ENCODE measurements around the gene JMY. TPM values are rescaled to one million over a fixed set of nuclear protein-coding genes. Genes with fewer than 3 reads are reported as not detected.

JMY gene
- total RNA-seq, 1 donor from 2014 or later: 6.9 TPM

DNA sequence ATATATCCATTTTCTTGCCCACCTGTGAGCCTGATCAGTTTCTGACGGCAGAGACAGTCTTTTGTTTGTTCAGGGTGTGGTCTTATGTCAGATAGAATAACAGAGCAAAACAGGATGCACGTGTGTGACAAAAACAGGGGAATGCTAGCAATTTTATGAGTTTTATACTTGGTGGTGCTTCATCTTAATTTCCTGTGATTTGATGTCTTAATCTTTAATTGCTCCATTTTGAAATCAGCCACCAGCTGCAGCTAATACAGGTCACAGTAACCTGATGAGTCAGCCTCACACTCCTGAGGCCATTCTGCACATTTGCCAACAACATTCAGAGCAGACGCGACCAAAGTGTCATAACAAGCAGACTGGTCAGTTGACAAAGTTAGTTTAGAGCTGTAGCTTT, 42.3 kb upstream of the JMY start:
- POLR2A ChIA-PET: no interaction called here
- DNase-seq: no peak
- no peaks in the 10 kb centered on the region for H3K36me3 Mint-ChIP-seq (ENCODE audit: low read depth)
- H3K4me1 Mint-ChIP-seq: no peaks in the 10 kb centered on the region
- intact Hi-C loops (cut with micrococcal nuclease): no loop called here
- H3K27me3 Mint-ChIP-seq: no peaks in the 10 kb centered on the region
- H3K4me3 Mint-ChIP-seq: no peak overlapping the region
- TF ChIP-seq, protein P1, sequence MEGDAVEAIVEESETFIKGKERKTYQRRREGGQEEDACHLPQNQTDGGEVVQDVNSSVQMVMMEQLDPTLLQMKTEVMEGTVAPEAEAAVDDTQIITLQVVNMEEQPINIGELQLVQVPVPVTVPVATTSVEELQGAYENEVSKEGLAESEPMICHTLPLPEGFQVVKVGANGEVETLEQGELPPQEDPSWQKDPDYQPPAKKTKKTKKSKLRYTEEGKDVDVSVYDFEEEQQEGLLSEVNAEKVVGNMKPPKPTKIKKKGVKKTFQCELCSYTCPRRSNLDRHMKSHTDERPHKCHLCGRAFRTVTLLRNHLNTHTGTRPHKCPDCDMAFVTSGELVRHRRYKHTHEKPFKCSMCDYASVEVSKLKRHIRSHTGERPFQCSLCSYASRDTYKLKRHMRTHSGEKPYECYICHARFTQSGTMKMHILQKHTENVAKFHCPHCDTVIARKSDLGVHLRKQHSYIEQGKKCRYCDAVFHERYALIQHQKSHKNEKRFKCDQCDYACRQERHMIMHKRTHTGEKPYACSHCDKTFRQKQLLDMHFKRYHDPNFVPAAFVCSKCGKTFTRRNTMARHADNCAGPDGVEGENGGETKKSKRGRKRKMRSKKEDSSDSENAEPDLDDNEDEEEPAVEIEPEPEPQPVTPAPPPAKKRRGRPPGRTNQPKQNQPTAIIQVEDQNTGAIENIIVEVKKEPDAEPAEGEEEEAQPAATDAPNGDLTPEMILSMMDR (IDR thresholded peaks at IDR 0.05): no peak
- no peak for ATAC-seq (ENCODE audit: low read depth)
- H3K27ac Mint-ChIP-seq: no peak overlapping the region
- CTCF ChIA-PET: no interaction called here
- no peaks in the 10 kb centered on the region for H3K9me3 Mint-ChIP-seq

DNA sequence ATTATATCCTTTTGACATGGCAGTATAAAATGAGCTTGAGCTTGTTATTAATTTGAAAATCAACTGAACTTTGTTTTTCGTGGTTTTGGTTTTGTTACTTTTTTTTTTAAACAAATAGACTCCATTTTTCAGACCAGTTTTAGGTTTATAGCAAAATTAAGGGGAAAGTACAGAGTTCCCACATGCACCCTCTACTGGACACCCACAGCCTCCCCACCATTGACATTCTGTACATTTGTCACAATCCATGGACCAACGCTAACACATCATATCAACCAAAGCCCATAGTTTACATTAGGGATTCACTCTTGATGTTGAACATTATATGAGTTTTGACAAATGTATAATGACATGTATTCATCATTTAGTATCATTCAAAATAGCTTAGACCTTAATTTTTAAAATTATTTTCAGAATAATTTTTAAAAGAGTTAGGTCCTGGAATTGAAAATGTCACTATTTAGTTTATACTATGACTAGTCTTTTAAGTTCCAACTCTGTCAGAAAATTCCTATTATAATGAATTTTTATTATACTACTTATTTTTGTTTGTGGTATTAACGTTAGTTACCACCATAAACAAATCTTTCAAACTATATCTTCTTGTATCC, 35.3 kb upstream of the JMY start:
- Mint-ChIP-seq H3K4me1 (no peaks in the 10 kb centered on the region), H3K27me3 (no peaks in the 10 kb centered on the region), H3K36me3 (ENCODE audit: low read depth) (no peaks in the 10 kb centered on the region), H3K9me3 (no peaks in the 10 kb centered on the region), H3K27ac (no peak overlapping the region), H3K4me3 (no peak overlapping the region)
- DNase-seq (no peak), ATAC-seq (ENCODE audit: low read depth) (no peak)
- TF ChIP-seq, protein P1 (IDR thresholded peaks at IDR 0.05): no peak
- ChIA-PET POLR2A (no interaction called here), CTCF (interaction anchor here (0.7 to 0.9 kb wide), 2 partner anchors 9 to 67 kb away, joined by 4 read pairs; no protein-coding TSS in a partner anchor)
- intact Hi-C loops (cut with micrococcal nuclease): no loop called here

DNA sequence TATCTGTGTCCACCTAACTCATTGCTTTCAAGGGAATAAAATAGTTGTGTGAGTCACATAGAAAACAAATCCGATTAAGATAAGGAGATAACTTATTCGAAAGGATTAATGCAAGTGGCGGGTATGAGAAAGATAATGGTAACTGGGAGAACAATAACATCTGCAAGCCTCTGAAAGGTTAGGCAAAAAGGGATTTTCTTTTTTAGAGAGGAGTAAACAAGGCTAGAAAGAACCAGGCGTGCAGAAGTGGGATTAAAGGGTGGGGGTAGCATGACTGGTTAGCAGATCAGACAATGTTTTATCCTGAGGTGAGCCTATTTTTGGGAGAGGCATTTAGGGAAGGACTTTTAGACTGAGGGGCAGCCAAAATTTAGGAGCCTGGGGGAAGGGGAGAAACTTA, 34.7 kb upstream of the JMY start:
- ATAC-seq (ENCODE audit: low read depth): no peak
- Mint-ChIP-seq H3K27me3 (no peaks in the 10 kb centered on the region), H3K27ac (no peak overlapping the region), H3K4me1 (no peaks in the 10 kb centered on the region), H3K36me3 (ENCODE audit: low read depth) (no peaks in the 10 kb centered on the region), H3K4me3 (no peak overlapping the region), H3K9me3 (no peaks in the 10 kb centered on the region)
- CTCF ChIA-PET: no interaction called here
- intact Hi-C loops (cut with micrococcal nuclease): no loop called here
- POLR2A ChIA-PET: no interaction called here
- DNase-seq: no peak
- TF ChIP-seq, protein P1 (IDR thresholded peaks at IDR 0.05): no peak

DNA sequence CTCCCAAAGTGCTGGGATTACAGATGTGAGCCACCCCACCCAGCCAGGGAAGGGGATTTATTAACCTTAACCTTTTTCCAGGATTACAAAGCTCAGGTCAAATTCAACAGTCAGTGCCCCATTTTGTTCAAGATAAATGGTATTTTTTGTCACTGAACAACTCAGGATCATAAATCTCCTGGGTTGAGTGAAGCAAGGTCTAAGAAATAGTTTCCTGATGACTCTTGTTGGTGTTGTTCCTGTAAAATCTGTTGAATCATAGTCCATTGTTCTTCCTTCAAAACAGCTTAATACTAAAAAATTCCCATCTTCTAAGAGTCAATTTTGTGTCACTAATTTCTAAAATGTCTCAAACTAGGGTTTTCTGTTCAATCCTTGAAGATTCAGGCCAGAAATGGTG, 33.9 kb upstream of the JMY start:
- H3K27ac Mint-ChIP-seq: no peak overlapping the region
- intact Hi-C loops (cut with micrococcal nuclease): no loop called here
- ChIA-PET CTCF (no interaction called here), POLR2A (no interaction called here)
- no peak overlapping the region for H3K4me3 Mint-ChIP-seq
- H3K27me3 Mint-ChIP-seq: no peaks in the 10 kb centered on the region
- ATAC-seq (ENCODE audit: low read depth): no peak
- TF ChIP-seq, protein P1 (IDR thresholded peaks at IDR 0.05): no peak
- no peaks in the 10 kb centered on the region for H3K36me3 Mint-ChIP-seq (ENCODE audit: low read depth)
- H3K4me1 Mint-ChIP-seq: no peaks in the 10 kb centered on the region
- H3K9me3 Mint-ChIP-seq: no peaks in the 10 kb centered on the region
- DNase-seq: no peak

DNA sequence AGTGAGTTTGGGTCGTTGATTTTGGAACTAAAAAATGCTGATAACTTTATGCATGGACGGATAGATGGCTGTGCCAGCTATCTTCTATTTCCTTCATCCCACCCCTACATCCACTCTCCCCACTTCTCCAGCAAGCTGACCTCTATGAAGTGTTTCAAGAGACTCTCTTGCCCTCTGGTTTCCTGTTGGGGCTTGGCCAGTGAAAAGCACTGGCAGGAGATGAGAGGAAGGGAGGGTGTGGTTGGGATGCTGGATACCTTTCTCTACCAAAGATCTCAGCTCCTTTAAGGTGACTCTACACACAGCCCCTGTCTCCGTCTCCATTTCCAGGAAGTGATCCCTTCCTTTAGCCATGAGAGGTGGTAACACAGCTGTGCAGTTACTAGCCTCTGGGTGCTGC, 30.0 kb upstream of the JMY start:
- no peak for ATAC-seq (ENCODE audit: low read depth)
- TF ChIP-seq, protein P1 (IDR thresholded peaks at IDR 0.05): no peak
- no peak overlapping the region for H3K27ac Mint-ChIP-seq
- DNase-seq: no peak
- H3K36me3 Mint-ChIP-seq (ENCODE audit: low read depth): no peaks in the 10 kb centered on the region
- no peaks in the 10 kb centered on the region for H3K4me1 Mint-ChIP-seq
- intact Hi-C loops (cut with micrococcal nuclease): no loop called here
- ChIA-PET POLR2A (no interaction called here), CTCF (interaction anchor here (1.1 kb wide), 1 partner anchor 14 kb away, joined by 3 read pairs; no protein-coding TSS in a partner anchor)
- H3K27me3 Mint-ChIP-seq: no peaks in the 10 kb centered on the region
- H3K4me3 Mint-ChIP-seq: no peak overlapping the region
- no peaks in the 10 kb centered on the region for H3K9me3 Mint-ChIP-seq

All from activated B cell treated with CpG ODN at 0.5 μM for 24 hours (primary cell).